Spinal cord (tissue), 10 donors: ENCODE data around the gene PRKCB. TPM values are rescaled to one million over a fixed set of nuclear protein-coding genes. Genes with fewer than 3 reads are reported as not detected.

Experiments used
- DNase-seq, 6 donors: peaks; one replicate each; pipeline versions ENCODE4 v3.0.0 to v3.0.0-alpha.2; 2013 to 2015; ENCODE audit warnings: low spot score in 6 of 6, low read depth in 4 of 6
- H3K27ac ChIP-seq: one replicate; pipeline ENCODE4 v1.5.1; 2013; ENCODE audit warnings: low read depth, low read length, control low read depth
- H3K27me3 ChIP-seq: one replicate; pipeline ENCODE4 v1.6.1; 2013; ENCODE audit warnings: low read length; ENCODE audit not compliant: control insufficient read depth, insufficient read depth
- H3K36me3 ChIP-seq: one replicate; pipeline ENCODE4 v1.6.1; 2013; ENCODE audit warnings: low read length; ENCODE audit not compliant: control insufficient read depth, insufficient read depth
- H3K4me1 ChIP-seq: one replicate; pipeline ENCODE4 v1.6.1; 2013; ENCODE audit warnings: low read length; ENCODE audit not compliant: control insufficient read depth, insufficient read depth
- H3K4me3 ChIP-seq: one replicate; pipeline ENCODE4 v1.5.1; 2013; ENCODE audit warnings: low read depth, low read length, control low read depth
- H3K9me3 ChIP-seq: one replicate; pipeline ENCODE4 v1.6.1; 2013; ENCODE audit warnings: low read length; ENCODE audit not compliant: control insufficient read depth, insufficient read depth
- WGBS: methylation state at CpG from one replicate; pipeline ENCODE4 v1.1.5; 2013; ENCODE audit warnings: missing lambda C conversion rate; ENCODE audit not compliant: insufficient coverage; 5-methylcytosine and 5-hydroxymethylcytosine counted together
- polyA plus RNA-seq, 2 donors: library from polyadenylated mRNA; unstranded; fragments of 120-200 nt; gene quantifications; one replicate each; pipeline ENCODE4 v1.2.1, GENCODE V29; 2013; ENCODE audit not compliant: insufficient read length in 2 of 2
- total RNA-seq, 2 donors: library from RNA; depleted of rRNA in 1 of 2; stranded (reverse); fragments of 120-200 nt in 1 of 2; fragments of >200 nt in 1 of 2; gene quantifications; one replicate each; pipeline versions ENCODE4 v1.2.3 to v1.2.4, GENCODE V29; 2013 to 2014
- donor health status: healthy.

Gene PRKCB
- total and polyA plus RNA-seq, 4 donors, result 50.7 to 118 (median 87.9) TPM

DNA sequence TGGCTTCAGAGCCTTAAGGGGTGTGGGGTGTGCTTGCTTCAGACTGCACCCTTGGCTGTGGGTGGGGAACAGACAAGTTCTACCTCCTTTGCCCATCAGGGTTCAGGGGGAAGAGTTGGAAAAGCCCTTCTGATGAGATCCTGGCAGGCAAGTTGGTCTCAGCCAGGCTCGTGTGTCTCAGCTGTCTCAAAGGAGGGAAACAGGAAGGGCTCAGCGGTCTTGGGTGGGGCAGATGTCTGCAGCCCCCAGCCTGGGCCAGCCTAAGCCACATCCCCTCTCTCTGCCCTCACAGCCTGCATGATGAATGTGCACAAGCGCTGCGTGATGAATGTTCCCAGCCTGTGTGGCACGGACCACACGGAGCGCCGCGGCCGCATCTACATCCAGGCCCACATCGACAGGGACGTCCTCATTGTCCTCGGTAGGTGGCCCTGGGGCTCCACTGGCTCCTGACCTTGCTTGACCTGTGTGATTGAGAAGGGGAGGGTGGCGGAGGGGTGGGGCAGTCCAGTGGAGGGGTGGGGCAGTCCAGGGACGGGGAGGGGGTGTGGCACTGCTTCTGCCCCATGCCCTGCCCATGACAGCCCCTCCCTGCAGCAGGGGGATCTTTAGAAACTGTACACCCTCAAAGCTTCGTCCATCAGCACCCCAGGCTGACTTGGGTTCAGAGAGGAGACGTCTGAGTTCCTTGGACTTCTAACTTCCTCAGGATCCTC is 199.5 kb downstream of the PRKCB start:
- no peaks in the 10 kb centered on the region for H3K9me3 ChIP-seq
- 17% methylated on average over 10 of the region's 17 CpGs for WGBS
- no peak overlapping the region for H3K4me3 ChIP-seq
- DNase-seq, result no peak
- H3K4me1 ChIP-seq, result peaks cover 4% of the 10 kb centered on the region
- peaks cover 12% of the 10 kb centered on the region for H3K36me3 ChIP-seq
- H3K27ac ChIP-seq, result no peak overlapping the region
- H3K27me3 ChIP-seq, result no peaks in the 10 kb centered on the region

DNA sequence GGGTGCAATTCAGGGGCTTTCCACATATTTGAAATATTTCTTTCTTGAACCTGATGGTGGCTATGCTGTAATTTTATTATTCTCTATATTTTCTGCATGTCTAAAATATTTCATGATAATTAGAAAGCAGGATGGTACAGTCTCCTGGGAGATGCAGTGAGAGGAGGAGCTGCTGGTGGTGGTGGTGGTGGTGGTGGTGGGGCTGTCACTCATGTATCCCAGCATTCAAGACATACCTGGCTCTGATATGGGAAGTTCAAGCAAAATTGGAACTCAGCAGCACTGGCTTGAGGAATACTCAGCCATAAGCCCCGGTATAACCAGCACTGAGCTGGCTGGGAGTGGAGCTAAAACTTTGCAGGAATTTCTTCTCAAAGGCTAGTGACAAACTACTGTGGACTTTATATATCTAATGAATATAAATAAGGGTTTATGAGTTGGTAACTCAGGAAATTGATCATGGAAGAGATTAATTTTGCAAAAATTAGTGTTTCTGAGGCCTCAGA is 200.3 kb downstream of the PRKCB start:
- Histone ChIP-seq H3K9me3 (no peaks in the 10 kb centered on the region), H3K36me3 (peaks cover 12% of the 10 kb centered on the region), H3K27ac (no peak overlapping the region), H3K4me3 (no peak overlapping the region), H3K27me3 (no peaks in the 10 kb centered on the region), H3K4me1 (peaks cover 4% of the 10 kb centered on the region)
- DNase-seq, result no peak
- no CpG with 5 or more reads among the region's 1 CpG for WGBS

DNA sequence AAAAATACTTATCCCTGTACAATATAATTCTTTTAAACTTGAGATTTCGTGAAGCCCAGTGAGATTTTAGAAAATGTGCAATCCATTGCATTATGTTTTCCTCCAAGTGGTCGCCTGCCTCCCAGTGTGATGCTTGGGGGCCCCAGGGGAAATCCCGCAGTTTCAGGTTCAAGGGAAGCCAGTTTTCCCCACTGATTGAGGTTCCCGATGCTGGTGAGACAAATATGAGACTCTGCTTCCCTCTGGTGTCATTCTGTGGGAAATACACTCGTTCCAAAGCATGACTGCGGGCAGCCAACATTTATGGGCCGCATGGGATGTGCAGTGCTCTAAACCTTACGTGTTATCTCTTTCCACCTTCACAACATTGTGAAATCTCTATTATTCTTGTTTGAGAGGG is 200.8 kb downstream of the PRKCB start:
- Histone ChIP-seq H3K27me3 (no peaks in the 10 kb centered on the region), H3K4me3 (no peak overlapping the region), H3K36me3 (peaks cover 12% of the 10 kb centered on the region), H3K4me1 (peaks cover 4% of the 10 kb centered on the region), H3K9me3 (no peaks in the 10 kb centered on the region), H3K27ac (no peak overlapping the region)
- WGBS, result 6% methylated on average over 5 of the region's 8 CpGs
- peak in 5 of 6 donors; percentile 9 to 92 (median 57) for DNase-seq

DNA sequence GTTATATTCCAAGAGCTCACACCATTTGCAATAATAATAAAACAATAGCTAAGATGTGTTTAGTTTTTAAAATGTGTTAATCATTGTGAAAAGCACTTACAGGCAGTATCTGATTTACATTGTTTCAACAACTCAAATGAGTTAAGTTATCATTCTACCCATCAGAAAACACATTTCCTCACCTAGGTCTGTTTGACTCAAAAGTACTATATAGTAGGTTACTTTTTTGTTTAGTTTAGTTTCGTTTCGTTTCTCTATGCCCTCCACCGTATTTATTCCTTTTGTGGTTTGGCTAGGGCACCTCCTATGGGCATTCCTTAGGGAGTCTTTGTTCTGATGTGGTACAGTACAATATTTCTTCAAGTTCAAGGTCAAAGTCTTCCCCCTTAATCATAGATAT is 201.6 kb downstream of the PRKCB start:
- Histone ChIP-seq H3K4me1 (peaks cover 4% of the 10 kb centered on the region), H3K36me3 (peaks cover 12% of the 10 kb centered on the region), H3K4me3 (no peak overlapping the region), H3K27ac (no peak overlapping the region), H3K9me3 (no peaks in the 10 kb centered on the region), H3K27me3 (no peaks in the 10 kb centered on the region)
- no peak for DNase-seq
- no CpG with 5 or more reads among the region's 3 CpGs for WGBS

DNA sequence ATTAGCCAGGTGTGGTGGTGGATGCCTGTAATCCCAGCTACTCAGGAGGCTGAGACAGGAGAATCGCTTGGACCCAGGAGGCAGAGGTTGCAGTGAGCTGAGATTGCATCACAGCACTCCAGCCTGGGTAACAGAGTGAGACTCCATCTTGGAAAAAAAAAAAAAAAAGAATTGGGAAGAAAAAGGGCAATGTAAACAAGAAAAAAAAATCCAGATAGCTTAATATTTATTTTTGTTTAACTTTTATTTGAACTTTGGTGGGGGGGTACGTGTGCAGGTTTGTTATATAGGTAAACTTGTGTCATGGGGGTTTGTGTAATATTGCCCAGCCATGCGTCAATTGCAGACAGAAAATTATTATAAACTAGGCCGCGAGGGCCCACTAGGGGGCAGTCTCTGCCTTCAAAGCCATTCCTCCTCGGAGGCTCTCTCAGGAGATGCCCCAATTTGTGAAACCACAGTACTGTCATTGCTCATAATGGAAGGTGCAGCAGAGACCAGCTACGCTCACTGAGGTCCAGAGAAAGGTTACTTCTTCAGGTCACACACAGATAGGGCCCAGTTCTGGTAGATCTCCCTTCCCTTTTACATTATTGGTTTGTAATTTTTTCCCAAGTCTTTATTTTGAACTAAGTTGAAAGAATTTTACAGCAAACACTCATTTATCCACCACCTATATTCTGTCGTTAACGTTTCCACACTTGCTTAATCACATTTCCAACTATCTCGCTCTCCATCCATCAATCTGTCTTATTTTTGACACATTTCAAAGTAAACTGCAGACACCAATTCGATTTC is 206.2 kb downstream of the PRKCB start:
- H3K27me3 ChIP-seq, result no peaks in the 10 kb centered on the region
- H3K9me3 ChIP-seq, result no peaks in the 10 kb centered on the region
- no peak overlapping the region for H3K4me3 ChIP-seq
- H3K27ac ChIP-seq, result no peak overlapping the region
- 30% methylated on average over 8 of the region's 11 CpGs for WGBS
- peak in 4 of 6 donors; percentile 13 to 88 (median 69) for DNase-seq
- no peaks in the 10 kb centered on the region for H3K36me3 ChIP-seq
- H3K4me1 ChIP-seq, result peaks cover 13% of the 10 kb centered on the region

DNA sequence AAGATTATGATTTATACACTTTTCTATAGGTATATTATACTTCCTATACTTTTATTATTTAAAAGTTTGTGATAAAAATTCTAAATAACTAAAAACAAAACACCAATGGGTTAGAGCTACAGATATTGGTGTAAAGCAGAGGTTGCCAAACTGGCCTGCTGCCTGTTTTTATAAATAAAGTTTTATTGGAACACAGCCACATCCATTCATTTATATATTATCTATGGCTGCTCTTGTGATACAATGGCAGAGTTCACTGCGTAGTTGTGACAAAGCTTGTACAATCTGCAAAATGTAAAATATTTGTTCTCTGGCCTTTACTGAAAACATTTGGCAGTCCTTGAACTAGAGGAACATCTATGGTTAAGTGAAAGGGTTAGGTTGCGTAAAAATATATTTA is 208.7 kb downstream of the PRKCB start:
- peaks cover 13% of the 10 kb centered on the region for H3K4me1 ChIP-seq
- H3K4me3 ChIP-seq, result no peak overlapping the region
- no peaks in the 10 kb centered on the region for H3K36me3 ChIP-seq
- no CpG with 5 or more reads among the region's 2 CpGs for WGBS
- DNase-seq, result no peak
- no peaks in the 10 kb centered on the region for H3K9me3 ChIP-seq
- H3K27ac ChIP-seq, result no peak overlapping the region
- H3K27me3 ChIP-seq, result no peaks in the 10 kb centered on the region

DNA sequence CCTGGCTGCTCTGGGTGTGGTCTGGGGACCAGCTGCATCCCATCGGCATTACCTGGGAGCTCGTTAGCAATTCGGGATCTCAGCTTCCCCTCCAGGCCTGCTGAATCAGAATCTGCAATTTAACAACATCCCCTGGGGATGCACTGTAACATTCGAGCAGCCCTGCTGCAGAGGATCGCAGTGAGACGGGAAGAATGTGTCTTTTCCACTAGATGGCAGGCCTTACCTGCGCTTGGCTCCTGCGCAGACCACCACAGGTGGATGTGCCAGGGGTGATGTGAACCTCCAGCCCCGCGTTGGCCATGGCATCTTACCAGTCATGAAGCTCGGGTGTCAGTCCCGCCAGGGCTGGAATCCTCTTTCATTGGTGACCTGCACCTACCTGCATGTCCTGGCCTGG is 209.9 kb downstream of the PRKCB start:
- DNase-seq, result peak in 3 of 6 donors; percentile 49 to 94 (median 80)
- Histone ChIP-seq H3K36me3 (no peaks in the 10 kb centered on the region), H3K27me3 (no peaks in the 10 kb centered on the region), H3K4me3 (no peak overlapping the region), H3K27ac (no peak overlapping the region), H3K9me3 (no peaks in the 10 kb centered on the region), H3K4me1 (peaks cover 13% of the 10 kb centered on the region)
- WGBS, result 20% methylated on average over 12 of the region's 12 CpGs

DNA sequence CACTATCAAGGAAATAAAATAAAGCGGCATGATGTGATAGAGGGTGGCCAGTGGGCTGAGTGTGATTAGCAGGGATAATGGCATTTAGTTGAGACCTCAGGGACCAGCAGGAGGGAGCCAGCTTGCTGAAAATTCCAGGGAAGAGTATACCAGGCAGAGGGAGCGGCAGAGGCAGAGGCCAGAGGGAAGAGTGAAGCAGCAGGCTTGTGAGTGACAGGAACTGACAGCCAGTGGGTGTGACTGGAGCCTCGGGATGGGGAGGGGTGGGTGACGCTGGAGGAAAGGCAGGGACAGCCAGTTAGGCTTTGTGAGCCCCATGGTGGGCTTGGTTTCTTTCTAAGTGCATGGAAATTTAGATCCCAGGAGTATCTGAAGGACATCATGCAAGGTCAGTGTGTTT is 210.7 kb downstream of the PRKCB start:
- Histone ChIP-seq H3K27ac (no peak overlapping the region), H3K4me3 (no peak overlapping the region), H3K9me3 (no peaks in the 10 kb centered on the region), H3K36me3 (no peaks in the 10 kb centered on the region), H3K27me3 (no peaks in the 10 kb centered on the region), H3K4me1 (peaks cover 13% of the 10 kb centered on the region)
- peak in 1 of 6 donors; percentile 26 for DNase-seq
- WGBS, result 51% methylated on average over 4 of the region's 4 CpGs

DNA sequence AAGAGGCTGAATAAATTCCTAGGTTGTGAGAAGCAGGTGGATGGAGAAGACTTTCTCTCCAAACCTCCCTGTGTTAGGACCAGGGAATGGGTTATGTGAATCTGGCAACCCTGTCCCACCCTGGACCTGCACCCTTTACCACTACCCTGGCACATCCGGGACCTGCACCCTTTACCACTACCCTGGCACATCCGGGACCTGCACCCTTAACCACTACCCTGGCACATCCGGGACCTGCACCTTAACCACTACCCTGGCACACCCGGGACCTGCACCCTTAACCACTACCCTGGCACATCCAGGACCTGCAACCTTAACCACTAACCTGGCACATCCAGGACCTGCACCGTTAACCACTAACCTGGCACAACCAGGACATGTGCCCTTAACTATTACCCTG is 213.3 kb downstream of the PRKCB start:
- peaks cover 13% of the 10 kb centered on the region for H3K4me1 ChIP-seq
- WGBS, result 94% methylated on average over 4 of the region's 5 CpGs
- H3K4me3 ChIP-seq, result no peak overlapping the region
- no peaks in the 10 kb centered on the region for H3K9me3 ChIP-seq
- no peaks in the 10 kb centered on the region for H3K36me3 ChIP-seq
- no peak for DNase-seq
- H3K27me3 ChIP-seq, result no peaks in the 10 kb centered on the region
- no peak overlapping the region for H3K27ac ChIP-seq
